GM19099 (cell line): Measurements from ENCODE around the gene RABGGTA.

Source experiments
- POLR2A ChIP-seq: IDR thresholded peaks from 3 replicates; pipeline ENCODE4 v1.6.1; 2011; ENCODE audit warnings: low read depth; ENCODE audit not compliant: insufficient read length; ENCODE audit errors: extremely low read depth

The RABGGTA gene

DNA sequence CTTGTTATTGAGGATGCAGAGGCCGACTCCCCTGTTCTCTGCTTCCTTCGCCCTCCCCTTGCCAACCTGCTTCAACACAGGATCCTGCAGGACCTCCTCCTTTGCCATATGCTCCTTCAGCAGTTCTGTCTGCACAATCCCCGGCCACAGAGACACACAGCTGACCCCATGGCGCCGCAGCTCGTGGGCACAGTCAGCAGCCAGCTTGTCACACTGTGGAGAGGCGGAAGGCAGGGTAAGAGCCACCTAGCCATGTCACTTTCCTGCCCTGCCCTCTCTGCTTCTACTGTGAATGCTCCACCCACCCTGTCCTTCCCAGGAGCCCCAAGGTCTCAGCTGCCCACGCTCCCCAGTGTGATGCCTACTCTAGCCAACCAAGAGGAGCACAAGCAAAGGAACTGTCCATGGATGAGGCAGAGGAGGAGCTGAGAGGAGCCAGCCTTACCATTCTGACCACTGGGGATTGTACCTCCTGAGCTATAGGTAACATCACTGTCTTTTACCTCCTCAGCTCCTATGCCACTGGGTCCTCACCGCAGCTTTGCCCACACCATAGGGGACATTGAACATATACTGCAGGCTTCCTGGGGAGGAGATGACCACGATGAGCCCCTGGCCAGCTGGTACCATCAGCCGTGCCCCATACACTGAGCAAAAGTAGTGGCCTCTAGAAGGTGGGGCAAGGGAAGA lies 20.9 kb upstream of the RABGGTA start:
- no peak for TF ChIP-seq POLR2A

DNA sequence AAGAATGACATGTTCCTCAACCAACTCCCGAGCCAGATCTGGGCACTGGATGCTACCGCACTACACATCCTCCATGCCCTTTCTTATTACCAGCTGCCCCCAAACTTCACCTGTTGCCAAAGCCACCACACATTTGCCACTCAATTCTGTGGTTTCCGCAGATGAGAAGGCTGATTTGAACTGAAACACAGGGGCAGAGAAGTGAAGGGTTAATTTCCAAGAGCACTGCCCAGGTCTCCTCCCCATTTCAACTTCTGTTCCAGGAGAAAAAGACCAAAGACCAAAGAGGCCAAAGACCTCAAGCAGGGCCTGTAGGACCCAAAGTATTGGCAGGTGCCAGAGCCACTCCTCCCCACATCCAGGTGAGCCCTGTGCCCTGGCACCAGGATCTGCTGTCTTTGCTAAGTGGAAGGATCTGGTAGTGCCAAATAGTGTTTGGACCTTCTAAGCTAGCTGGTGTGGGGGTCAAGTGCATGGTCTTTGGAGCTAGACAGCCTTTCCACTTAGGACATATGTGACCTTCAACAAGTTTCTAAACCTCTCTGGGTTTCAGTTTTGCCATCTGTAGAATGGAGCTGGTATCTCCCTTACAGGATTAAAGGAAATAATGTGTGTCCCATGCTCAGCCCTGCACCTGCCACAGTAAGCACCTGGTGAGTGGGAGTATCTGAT lies 20.2 kb upstream of the RABGGTA start:
- no peak for TF ChIP-seq POLR2A

GRCh38 chr14:24290746-24291145 lies 19.3 kb upstream of the RABGGTA start:
- TF ChIP-seq POLR2A: no peak

DNA sequence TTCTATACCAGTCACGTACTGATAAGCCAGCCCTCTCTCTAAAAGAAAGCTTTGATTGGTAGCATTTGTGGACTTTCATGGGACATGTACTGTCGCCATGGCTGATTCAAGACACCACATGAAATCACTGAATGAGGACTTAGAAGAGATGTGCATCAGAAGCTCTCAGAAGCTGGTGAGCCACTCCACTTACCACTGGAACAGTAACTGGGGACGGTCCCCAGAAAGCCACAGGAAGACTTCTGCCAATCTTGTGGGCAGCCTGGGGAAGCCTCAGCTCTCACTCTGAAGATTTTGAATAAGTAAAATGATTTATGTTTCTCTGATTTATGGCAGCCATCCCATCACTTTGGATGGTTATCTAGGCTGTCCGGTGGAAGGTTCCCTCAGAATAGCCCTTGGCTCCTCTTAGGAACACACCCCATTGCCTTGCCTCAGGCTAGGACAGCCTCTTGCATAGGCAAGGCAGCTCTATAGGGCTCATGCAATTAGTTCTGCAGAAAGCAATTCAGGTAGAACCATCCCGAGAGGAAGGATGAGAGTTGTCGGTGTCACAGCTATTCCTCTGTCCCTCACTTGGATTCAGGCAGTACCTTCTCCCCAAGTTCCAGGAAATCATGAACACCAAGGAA lies 18.4 kb upstream of the RABGGTA start:
- no peak for TF ChIP-seq POLR2A

DNA sequence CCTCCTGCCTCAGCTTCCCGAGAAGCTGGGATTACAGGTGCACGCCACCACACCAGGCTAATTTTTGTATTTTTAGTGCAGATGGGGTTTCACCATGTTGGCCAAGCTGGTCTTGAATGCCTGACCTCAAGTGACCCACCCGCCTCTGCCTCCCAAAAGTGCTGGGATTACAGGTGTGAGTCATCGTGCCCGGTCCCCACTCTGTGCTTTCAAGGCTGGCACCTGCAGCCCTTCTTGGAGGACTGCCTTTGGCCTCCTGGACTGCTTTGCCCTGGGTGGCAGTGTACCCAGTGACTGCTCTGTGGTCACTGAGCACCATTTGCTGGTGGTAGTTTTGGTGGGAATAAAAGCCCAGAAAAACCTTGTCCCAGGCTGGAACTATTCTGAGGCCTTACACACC lies 15.6 kb upstream of the RABGGTA start:
- no peak for TF ChIP-seq POLR2A

DNA sequence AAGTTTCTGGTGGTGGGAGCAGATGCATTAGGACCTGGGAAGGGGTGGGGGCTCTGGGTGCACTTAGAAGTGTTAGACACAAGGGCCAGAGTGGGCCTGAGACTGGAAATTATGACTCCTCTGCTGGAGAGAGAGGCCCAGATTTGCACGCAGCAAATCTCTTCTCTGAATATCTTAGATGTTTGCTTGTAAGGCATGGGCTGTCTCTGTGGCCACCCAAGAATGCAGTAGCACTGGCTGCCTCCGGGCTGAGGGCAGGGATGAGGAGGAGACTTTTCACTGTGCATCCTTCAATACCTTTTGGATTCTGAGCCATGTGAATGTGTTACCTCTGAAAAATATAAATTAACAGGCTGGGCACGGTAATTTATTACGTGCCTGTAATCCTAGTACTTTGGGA lies 14.0 kb upstream of the RABGGTA start:
- TF ChIP-seq POLR2A: no peak

DNA sequence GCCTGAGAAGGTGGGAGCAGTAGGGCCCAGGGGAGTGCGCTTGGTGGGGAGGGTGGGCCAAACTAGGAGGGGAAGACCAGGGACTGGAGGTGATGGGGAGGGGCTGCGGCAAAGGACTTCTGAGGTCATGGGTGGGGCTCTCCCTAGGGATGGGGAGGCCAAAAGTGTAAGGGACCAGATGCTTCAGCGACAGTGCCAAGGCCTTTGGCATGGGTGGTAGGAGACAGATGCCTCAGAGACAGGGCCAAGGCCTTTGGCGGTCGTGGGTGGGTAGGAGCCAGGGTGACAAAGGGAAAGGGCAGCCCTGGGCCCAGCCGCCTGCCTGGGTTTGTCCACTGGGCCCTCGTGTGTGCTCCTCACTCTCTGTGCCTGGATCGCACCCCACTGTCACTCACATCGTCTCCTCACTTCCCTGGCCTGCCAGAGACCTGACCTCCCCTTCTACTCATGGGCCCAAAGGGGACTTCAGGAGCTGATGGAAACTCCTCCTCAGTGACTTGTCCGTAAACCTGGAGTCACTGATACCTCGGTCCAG lies 13.2 kb upstream of the RABGGTA start:
- TF ChIP-seq POLR2A: no peak

GRCh38 chr14:24283796-24284460 lies 12.5 kb upstream of the RABGGTA start:
- no peak for TF ChIP-seq POLR2A

GRCh38 chr14:24282736-24283135 lies 11.3 kb upstream of the RABGGTA start:
- TF ChIP-seq POLR2A: no peak

GRCh38 chr14:24281636-24282035 lies 10.2 kb upstream of the RABGGTA start:
- TF ChIP-seq POLR2A: no peak

- no peak for TF ChIP-seq POLR2A
These were observed 9.5 kb upstream of the RABGGTA start for GRCh38 chr14:24280797-24281460.

GRCh38 chr14:24279301-24280186 lies 8.1 kb upstream of the RABGGTA start:
- TF ChIP-seq POLR2A: no peak

DNA sequence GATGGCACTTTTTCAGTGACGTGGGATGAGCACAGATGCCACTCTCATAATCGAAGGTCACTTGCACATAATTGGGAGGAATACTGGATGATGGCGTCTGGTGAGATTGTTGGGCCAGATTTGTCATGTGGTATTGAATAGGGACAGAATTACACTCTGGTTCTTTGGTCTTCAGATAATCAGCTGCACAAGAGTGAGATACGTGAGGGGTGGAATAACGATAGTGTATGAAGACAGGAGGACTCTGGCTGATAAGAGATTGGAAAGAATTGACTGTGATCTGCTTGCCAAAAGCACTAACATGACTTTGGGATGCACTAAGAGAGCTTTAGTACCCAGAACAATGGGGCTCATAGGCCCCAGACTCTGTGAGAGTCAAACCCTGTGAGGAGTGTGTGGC lies 7.0 kb upstream of the RABGGTA start:
- no peak for TF ChIP-seq POLR2A

DNA sequence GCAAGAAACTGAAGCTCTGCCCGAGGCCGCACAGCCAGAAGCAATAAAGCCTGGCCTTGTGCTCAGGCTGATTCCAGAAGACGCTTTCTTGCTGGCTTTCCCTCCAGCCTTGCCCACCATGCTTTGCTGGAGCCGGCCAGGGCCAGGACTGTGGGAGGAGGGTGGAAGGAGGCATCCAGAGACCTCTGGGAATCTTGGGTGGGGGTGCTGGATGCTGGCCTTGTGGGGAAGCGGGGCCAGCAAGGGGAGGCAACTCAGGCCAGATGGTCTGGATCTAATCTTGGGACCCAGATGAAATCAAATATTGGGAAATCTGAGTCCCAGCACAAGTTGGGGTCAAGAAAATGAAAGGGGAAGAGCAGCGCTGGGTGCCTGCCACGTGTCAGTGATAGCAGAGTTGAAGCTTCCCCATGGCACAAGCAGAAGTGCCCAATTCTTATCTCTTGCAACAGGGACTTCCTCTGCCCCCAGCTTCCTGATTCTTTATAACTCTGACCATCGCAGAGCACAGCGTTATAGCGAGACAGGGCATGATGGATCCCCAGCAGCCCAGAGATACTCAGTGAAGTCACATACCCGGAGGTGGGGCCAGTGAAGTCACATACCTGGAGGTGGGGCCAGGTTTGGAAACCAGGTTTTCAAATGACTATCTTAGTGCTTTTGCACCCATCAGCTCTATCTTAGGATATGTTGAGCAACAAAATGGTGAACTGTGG lies 6.4 kb upstream of the RABGGTA start:
- no peak for TF ChIP-seq POLR2A

GRCh38 chr14:24277071-24277470 lies 5.7 kb upstream of the RABGGTA start:
- TF ChIP-seq POLR2A: no peak
